ENCODE measurements around the gene MAS1L.

MAS1L gene

DNA sequence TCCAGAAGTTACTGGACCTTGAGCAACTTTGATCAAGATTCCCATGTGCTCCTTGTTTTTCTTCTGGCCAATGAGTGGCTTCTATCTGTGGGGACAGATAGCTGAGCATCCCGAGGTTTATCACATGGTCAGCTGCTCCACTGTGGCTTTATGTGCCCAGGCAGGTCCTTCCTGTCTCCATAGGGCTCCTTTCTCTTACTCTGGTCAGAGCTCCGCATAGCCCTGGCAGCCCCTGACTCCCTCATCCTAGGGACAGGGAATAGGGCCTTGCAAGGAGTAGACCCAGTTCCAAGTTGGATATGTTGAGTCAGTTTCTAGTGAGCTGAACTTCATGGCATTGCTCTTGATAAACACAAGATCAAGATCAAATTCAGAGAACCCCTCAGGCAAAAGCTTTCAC, 6.4 kb upstream of the MAS1L start:
- TF ChIP-seq RARB (CRISPR knock-in tag; IDR thresholded peaks at IDR 0.05): no peak
- no peak for TF ChIP-seq TCF4 (CRISPR knock-in tag; IDR thresholded peaks at IDR 0.05; ENCODE audit: borderline replicate concordance)
- TF ChIP-seq PATZ1 (CRISPR knock-in tag; IDR thresholded peaks at IDR 0.05; ENCODE audit: borderline replicate concordance): no peak
- no peak for TF ChIP-seq GLIS3 (CRISPR knock-in tag; IDR thresholded peaks at IDR 0.05)
- TF ChIP-seq ZFP3 (CRISPR knock-in tag; IDR thresholded peaks at IDR 0.05): no peak
- no peak for TF ChIP-seq BACH2 (CRISPR knock-in tag; IDR thresholded peaks at IDR 0.05; ENCODE audit: borderline replicate concordance)
- no peak for TF ChIP-seq TOX (CRISPR knock-in tag; IDR thresholded peaks at IDR 0.05; ENCODE audit: borderline replicate concordance)
- TF ChIP-seq ZFP30 (CRISPR knock-in tag; IDR thresholded peaks at IDR 0.05): no peak
- no peak for TF ChIP-seq ISL1 (CRISPR knock-in tag; IDR thresholded peaks at IDR 0.05)
- TF ChIP-seq, protein P1, sequence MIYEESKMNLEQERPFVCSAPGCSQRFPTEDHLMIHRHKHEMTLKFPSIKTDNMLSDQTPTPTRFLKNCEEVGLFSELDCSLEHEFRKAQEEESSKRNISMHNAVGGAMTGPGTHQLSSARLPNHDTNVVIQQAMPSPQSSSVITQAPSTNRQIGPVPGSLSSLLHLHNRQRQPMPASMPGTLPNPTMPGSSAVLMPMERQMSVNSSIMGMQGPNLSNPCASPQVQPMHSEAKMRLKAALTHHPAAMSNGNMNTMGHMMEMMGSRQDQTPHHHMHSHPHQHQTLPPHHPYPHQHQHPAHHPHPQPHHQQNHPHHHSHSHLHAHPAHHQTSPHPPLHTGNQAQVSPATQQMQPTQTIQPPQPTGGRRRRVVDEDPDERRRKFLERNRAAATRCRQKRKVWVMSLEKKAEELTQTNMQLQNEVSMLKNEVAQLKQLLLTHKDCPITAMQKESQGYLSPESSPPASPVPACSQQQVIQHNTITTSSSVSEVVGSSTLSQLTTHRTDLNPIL (CRISPR knock-in tag; IDR thresholded peaks at IDR 0.05; ENCODE audit: low read depth): no peak
- TF ChIP-seq ZC3H10 (CRISPR knock-in tag; IDR thresholded peaks at IDR 0.05): no peak
- TF ChIP-seq TSHZ2 (CRISPR knock-in tag; IDR thresholded peaks at IDR 0.05): no peak
- TF ChIP-seq ZNF565 (CRISPR knock-in tag; conservative IDR thresholded peaks at IDR 0.05; ENCODE audit: low read depth): no peak
- ATAC-seq: no peak

DNA sequence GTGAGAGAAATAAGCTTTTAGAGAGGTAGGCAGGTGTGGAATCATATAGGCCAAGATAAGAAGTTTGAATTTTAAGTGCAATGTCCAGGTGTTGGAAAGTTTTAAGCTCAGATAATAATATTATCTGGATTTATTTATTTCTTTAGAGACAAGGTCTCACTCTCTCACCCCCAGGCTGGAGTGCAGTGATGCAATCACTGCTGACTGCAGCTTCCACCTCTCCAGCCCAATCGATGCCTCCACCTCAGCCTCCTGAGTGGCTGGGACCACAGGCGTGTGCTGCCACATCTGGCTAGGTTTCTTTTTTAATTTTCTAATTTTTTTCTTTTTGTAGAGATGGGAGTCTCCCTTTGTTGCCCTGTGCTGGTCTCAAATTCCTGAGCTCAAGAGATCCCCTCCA, 5.5 kb upstream of the MAS1L start:
- no peak for TF ChIP-seq OSR1 (CRISPR knock-in tag; IDR thresholded peaks at IDR 0.05)
- no peak for TF ChIP-seq TCF4 (CRISPR knock-in tag; IDR thresholded peaks at IDR 0.05; ENCODE audit: borderline replicate concordance)
- TF ChIP-seq, protein P1 (CRISPR knock-in tag; IDR thresholded peaks at IDR 0.05; ENCODE audit: low read depth): no peak
- TF ChIP-seq ZC3H10 (CRISPR knock-in tag; IDR thresholded peaks at IDR 0.05): no peak
- TF ChIP-seq TSHZ2 (CRISPR knock-in tag; IDR thresholded peaks at IDR 0.05): no peak
- TF ChIP-seq SNAI2 (CRISPR knock-in tag; IDR thresholded peaks at IDR 0.05): no peak
- TF ChIP-seq, protein P2, sequence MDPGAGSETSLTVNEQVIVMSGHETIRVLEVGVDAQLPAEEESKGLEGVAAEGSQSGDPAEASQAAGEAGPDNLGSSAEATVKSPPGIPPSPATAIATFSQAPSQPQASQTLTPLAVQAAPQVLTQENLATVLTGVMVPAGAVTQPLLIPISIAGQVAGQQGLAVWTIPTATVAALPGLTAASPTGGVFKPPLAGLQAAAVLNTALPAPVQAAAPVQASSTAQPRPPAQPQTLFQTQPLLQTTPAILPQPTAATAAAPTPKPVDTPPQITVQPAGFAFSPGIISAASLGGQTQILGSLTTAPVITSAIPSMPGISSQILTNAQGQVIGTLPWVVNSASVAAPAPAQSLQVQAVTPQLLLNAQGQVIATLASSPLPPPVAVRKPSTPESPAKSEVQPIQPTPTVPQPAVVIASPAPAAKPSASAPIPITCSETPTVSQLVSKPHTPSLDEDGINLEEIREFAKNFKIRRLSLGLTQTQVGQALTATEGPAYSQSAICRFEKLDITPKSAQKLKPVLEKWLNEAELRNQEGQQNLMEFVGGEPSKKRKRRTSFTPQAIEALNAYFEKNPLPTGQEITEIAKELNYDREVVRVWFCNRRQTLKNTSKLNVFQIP (CRISPR knock-in tag; IDR thresholded peaks at IDR 0.05; ENCODE audit: borderline replicate concordance, low read depth): no peak
- TF ChIP-seq PATZ1 (CRISPR knock-in tag; IDR thresholded peaks at IDR 0.05; ENCODE audit: borderline replicate concordance): no peak
- no peak for ATAC-seq

Measured in SK-N-SH treated with all-trans-retinoic acid at 6 μM for 48 hours (cell line).